ENCODE data around the gene CEP112.

Gene CEP112

GRCh38 chr17:65711671-65712276 lies 480.2 kb downstream of the CEP112 start:
- TF ChIP-seq GATA3 (IDR thresholded peaks at IDR 0.05; ENCODE audit: low read depth, low read length) (no peak), GATA2 (IDR thresholded peaks at IDR 0.05; ENCODE audit: low read depth, low read length) (no peak)

GRCh38 chr17:65707780-65708179 lies 484.2 kb downstream of the CEP112 start:
- TF ChIP-seq GATA3 (IDR thresholded peaks at IDR 0.05; ENCODE audit: low read depth, low read length) (no peak), GATA2 (IDR thresholded peaks at IDR 0.05; ENCODE audit: low read depth, low read length) (no peak)

GRCh38 chr17:65704731-65705130 lies 487.2 kb downstream of the CEP112 start:
- TF ChIP-seq GATA3 (IDR thresholded peaks at IDR 0.05; ENCODE audit: low read depth, low read length) (no peak), GATA2 (IDR thresholded peaks at IDR 0.05; ENCODE audit: low read depth, low read length) (no peak)

GRCh38 chr17:65703891-65704290 lies 488.0 kb downstream of the CEP112 start:
- TF ChIP-seq GATA3 (IDR thresholded peaks at IDR 0.05; ENCODE audit: low read depth, low read length), result no peak
- TF ChIP-seq GATA2 (IDR thresholded peaks at IDR 0.05; ENCODE audit: low read depth, low read length), result no peak

- TF ChIP-seq GATA2 (IDR thresholded peaks at IDR 0.05; ENCODE audit: low read depth, low read length) (no peak), GATA3 (IDR thresholded peaks at IDR 0.05; ENCODE audit: low read depth, low read length) (no peak)
Measured at GRCh38 chr17:65699459-65699858, 492.5 kb downstream of the CEP112 start.

- TF ChIP-seq GATA3 (IDR thresholded peaks at IDR 0.05; ENCODE audit: low read depth, low read length), result no peak
- no peak for TF ChIP-seq GATA2 (IDR thresholded peaks at IDR 0.05; ENCODE audit: low read depth, low read length)
Measured at GRCh38 chr17:65698381-65699061, 493.4 kb downstream of the CEP112 start.

- TF ChIP-seq GATA3 (IDR thresholded peaks at IDR 0.05; ENCODE audit: low read depth, low read length) (no peak), GATA2 (IDR thresholded peaks at IDR 0.05; ENCODE audit: low read depth, low read length) (no peak)
Measured at GRCh38 chr17:65697661-65698060, 494.3 kb downstream of the CEP112 start.

GRCh38 chr17:65696739-65697394 lies 495.1 kb downstream of the CEP112 start:
- TF ChIP-seq GATA3 (IDR thresholded peaks at IDR 0.05; ENCODE audit: low read depth, low read length), result no peak
- no peak for TF ChIP-seq GATA2 (IDR thresholded peaks at IDR 0.05; ENCODE audit: low read depth, low read length)

- TF ChIP-seq GATA2 (IDR thresholded peaks at IDR 0.05; ENCODE audit: low read depth, low read length), result no peak
- TF ChIP-seq GATA3 (IDR thresholded peaks at IDR 0.05; ENCODE audit: low read depth, low read length), result no peak
Measured at GRCh38 chr17:65694601-65695000, 497.3 kb downstream of the CEP112 start.

GRCh38 chr17:65690626-65691310 lies 501.2 kb downstream of the CEP112 start:
- TF ChIP-seq GATA2 (IDR thresholded peaks at IDR 0.05; ENCODE audit: low read depth, low read length) (no peak), GATA3 (IDR thresholded peaks at IDR 0.05; ENCODE audit: low read depth, low read length) (no peak)

GRCh38 chr17:65688307-65688706 lies 503.6 kb downstream of the CEP112 start:
- TF ChIP-seq GATA2 (IDR thresholded peaks at IDR 0.05; ENCODE audit: low read depth, low read length) (no peak), GATA3 (IDR thresholded peaks at IDR 0.05; ENCODE audit: low read depth, low read length) (no peak)

- TF ChIP-seq GATA3 (IDR thresholded peaks at IDR 0.05; ENCODE audit: low read depth, low read length), result no peak
- no peak for TF ChIP-seq GATA2 (IDR thresholded peaks at IDR 0.05; ENCODE audit: low read depth, low read length)
Measured at GRCh38 chr17:65685110-65685509, 506.8 kb downstream of the CEP112 start.

- TF ChIP-seq GATA2 (IDR thresholded peaks at IDR 0.05; ENCODE audit: low read depth, low read length), result no peak
- TF ChIP-seq GATA3 (IDR thresholded peaks at IDR 0.05; ENCODE audit: low read depth, low read length), result no peak
Measured at GRCh38 chr17:65684631-65685030, 507.3 kb downstream of the CEP112 start.

GRCh38 chr17:65683428-65683827 lies 508.5 kb downstream of the CEP112 start:
- TF ChIP-seq GATA3 (IDR thresholded peaks at IDR 0.05; ENCODE audit: low read depth, low read length) (no peak), GATA2 (IDR thresholded peaks at IDR 0.05; ENCODE audit: low read depth, low read length) (no peak)
